Neural cell (in vitro differentiated cells): Measurements from ENCODE around the gene SLIT3. TPM values are rescaled to one million over a fixed set of nuclear protein-coding genes. Genes with fewer than 3 reads are reported as not detected.

Experiments used
- H2AFZ ChIP-seq: fragments of 200-600, 300-800 bp; sonication (generic), shearing (Covaris generic); 2 replicates; pipeline ENCODE4 v1.6.0; 2014; ENCODE audit warnings: low read depth, mild to moderate bottlenecking, antibody characterized with exemption, low read length, moderate library complexity
- H3F3A ChIP-seq: fragments of 200-600 bp; shearing (Covaris generic); 2 replicates; pipeline ENCODE4 v1.6.1; 2016; ENCODE audit warnings: mild to moderate bottlenecking, moderate library complexity, mixed read lengths, antibody characterized with exemption, low read length; ENCODE audit not compliant: insufficient read depth, poor library complexity, severe bottlenecking
- H3K27ac ChIP-seq: fragments of 200-600, 300-800 bp; sonication (generic), shearing (Covaris generic); 2 replicates; pipeline ENCODE4 v1.5.1; 2014; ENCODE audit warnings: mild to moderate bottlenecking, low read length, moderate library complexity
- H3K27me3 ChIP-seq: fragments of 300-800, 200-600 bp; sonication (generic), shearing (Covaris generic); 2 replicates; pipeline ENCODE4 v1.6.0; 2014; ENCODE audit warnings: mild to moderate bottlenecking, low read depth, low read length, moderate library complexity; ENCODE audit not compliant: insufficient read depth
- H3K36me3 ChIP-seq: fragments of 300-800, 200-600 bp; sonication (generic), shearing (Covaris generic); 2 replicates; pipeline ENCODE4 v1.5.1; 2014; ENCODE audit warnings: mild to moderate bottlenecking, antibody characterized with exemption, low read length, moderate library complexity; ENCODE audit not compliant: insufficient read depth
- H3K4me2 ChIP-seq: fragments of 300-800, 200-600 bp; sonication (generic), shearing (Covaris generic); 2 replicates; pipeline ENCODE4 v1.6.0; 2014; ENCODE audit warnings: mild to moderate bottlenecking, low read length
- H3K4me3 ChIP-seq: fragments of 300-800, 200-600 bp; sonication (generic), shearing (Covaris generic); 2 replicates; pipeline ENCODE4 v1.5.1; 2014; ENCODE audit warnings: mild to moderate bottlenecking, low read length, moderate library complexity
- H3K79me2 ChIP-seq: fragments of 200-600 bp; shearing (Covaris generic); replicated peaks from 2 replicates; pipeline ENCODE4 v1.6.0; 2014; ENCODE audit warnings: mild to moderate bottlenecking, low read length, moderate library complexity; ENCODE audit not compliant: insufficient read depth
- H3K9ac ChIP-seq: fragments of 300-800, 200-600 bp; sonication (generic), shearing (Covaris generic); 2 replicates; pipeline ENCODE4 v1.6.1; 2016; ENCODE audit warnings: mild to moderate bottlenecking, low read length, mixed read lengths
- H3K9me2 ChIP-seq: fragments of 200-600 bp; shearing (Covaris generic); 2 replicates; pipeline ENCODE4 v1.6.1; 2016; ENCODE audit warnings: mild to moderate bottlenecking, low read length, mixed read lengths; ENCODE audit not compliant: insufficient read depth
- H3K9me3 ChIP-seq: fragments of 200-600, 300-800 bp; sonication (generic), shearing (Covaris generic); 2 replicates; pipeline ENCODE4 v1.6.1; 2016; ENCODE audit warnings: mild to moderate bottlenecking, mixed run types, low read length, moderate library complexity, mixed read lengths
- H4K20me1 ChIP-seq: fragments of 200-600 bp; shearing (Covaris generic); 2 replicates; pipeline ENCODE4 v1.6.1; 2016; ENCODE audit warnings: mild to moderate bottlenecking, mixed run types; ENCODE audit not compliant: insufficient read depth
- EP300 ChIP-seq: fragments of 450-650 bp; conservative IDR thresholded peaks from 2 replicates; pipeline ENCODE4 v1.6.1; 2014; ENCODE audit warnings: antibody characterized with exemption, mild to moderate bottlenecking, moderate library complexity; ENCODE audit not compliant: poor library complexity, severe bottlenecking
- EZH2 ChIP-seq: fragments of 200-600, 300-800 bp; shearing (Covaris generic), sonication (generic); IDR thresholded peaks from 2 replicates; pipeline ENCODE4 v1.6.1; 2014; ENCODE audit warnings: antibody characterized with exemption, low read length, borderline replicate concordance, mild to moderate bottlenecking; ENCODE audit not compliant: insufficient read depth, poor library complexity, severe bottlenecking
- MXI1 ChIP-seq: fragments of 450-650 bp; conservative IDR thresholded peaks from 2 replicates; pipeline ENCODE4 v1.6.1; 2014; ENCODE audit warnings: antibody characterized with exemption, mild to moderate bottlenecking; ENCODE audit not compliant: poor library complexity, severe bottlenecking
- POLR2AphosphoS5 ChIP-seq: IDR thresholded peaks from 2 replicates; pipeline ENCODE4 v1.6.1; 2012
- RAD21 ChIP-seq: fragments of 450-650 bp; conservative IDR thresholded peaks from 2 replicates; pipeline ENCODE4 v1.6.1; 2014; ENCODE audit warnings: antibody characterized with exemption, mild to moderate bottlenecking, moderate library complexity
- SMC3 ChIP-seq: fragments of 450-650 bp; conservative IDR thresholded peaks from 2 replicates; pipeline ENCODE4 v1.6.1; 2014; ENCODE audit warnings: antibody characterized with exemption, mild to moderate bottlenecking, moderate library complexity; ENCODE audit not compliant: poor library complexity
- TAF1 ChIP-seq: IDR thresholded peaks from 2 replicates; pipeline ENCODE4 v1.6.1; 2012; ENCODE audit warnings: low read depth
- polyA plus RNA-seq: library from polyadenylated mRNA; depleted of rRNA; stranded (reverse); fragments of >200 nt; gene quantifications from 2 replicates; pipeline ENCODE4 v1.2.3, GENCODE V29; 2014
- TF ChIP-seq, protein P1 (sequence below): fragments of 450-650 bp; IDR thresholded peaks from 2 replicates; pipeline ENCODE4 v1.5.1; 2014; ENCODE audit warnings: antibody characterized with exemption, mild to moderate bottlenecking, moderate library complexity; ENCODE audit not compliant: poor library complexity, severe bottlenecking
- TF ChIP-seq, protein P2 (sequence below): IDR thresholded peaks from 2 replicates; pipeline ENCODE4 v1.6.1; 2012; ENCODE audit warnings: borderline replicate concordance

Gene SLIT3
- polyA plus RNA-seq, 1 donor from 2014 or later: 1.2 TPM

DNA sequence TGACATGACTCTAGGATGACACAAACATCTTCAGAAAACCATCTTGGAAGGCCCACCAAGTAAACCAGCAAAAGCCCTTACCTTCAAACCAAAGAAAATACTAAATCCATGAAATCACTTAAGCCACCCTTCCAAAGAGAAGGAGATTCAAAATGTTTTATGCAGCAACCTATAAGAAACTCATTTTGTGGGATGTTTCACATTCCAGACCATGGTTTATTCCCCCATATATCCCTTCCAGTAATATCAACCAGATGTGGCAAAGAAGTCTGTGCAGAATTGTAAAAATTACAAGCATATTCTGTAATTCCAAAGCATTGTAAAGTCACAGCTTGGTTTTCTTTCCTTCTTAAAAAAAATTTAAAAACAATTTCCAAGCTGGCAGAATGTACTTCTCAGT lies 117.4 kb downstream of the SLIT3 start:
- H3K36me3 ChIP-seq: no peaks in the 10 kb centered on the region
- TF ChIP-seq POLR2AphosphoS5: no peak
- TF ChIP-seq, protein P1, sequence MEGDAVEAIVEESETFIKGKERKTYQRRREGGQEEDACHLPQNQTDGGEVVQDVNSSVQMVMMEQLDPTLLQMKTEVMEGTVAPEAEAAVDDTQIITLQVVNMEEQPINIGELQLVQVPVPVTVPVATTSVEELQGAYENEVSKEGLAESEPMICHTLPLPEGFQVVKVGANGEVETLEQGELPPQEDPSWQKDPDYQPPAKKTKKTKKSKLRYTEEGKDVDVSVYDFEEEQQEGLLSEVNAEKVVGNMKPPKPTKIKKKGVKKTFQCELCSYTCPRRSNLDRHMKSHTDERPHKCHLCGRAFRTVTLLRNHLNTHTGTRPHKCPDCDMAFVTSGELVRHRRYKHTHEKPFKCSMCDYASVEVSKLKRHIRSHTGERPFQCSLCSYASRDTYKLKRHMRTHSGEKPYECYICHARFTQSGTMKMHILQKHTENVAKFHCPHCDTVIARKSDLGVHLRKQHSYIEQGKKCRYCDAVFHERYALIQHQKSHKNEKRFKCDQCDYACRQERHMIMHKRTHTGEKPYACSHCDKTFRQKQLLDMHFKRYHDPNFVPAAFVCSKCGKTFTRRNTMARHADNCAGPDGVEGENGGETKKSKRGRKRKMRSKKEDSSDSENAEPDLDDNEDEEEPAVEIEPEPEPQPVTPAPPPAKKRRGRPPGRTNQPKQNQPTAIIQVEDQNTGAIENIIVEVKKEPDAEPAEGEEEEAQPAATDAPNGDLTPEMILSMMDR: no peak
- TF ChIP-seq TAF1: no peak
- no peak for TF ChIP-seq MXI1
- no peak for TF ChIP-seq SMC3
- H2AFZ ChIP-seq: no peak overlapping the region
- no peaks in the 10 kb centered on the region for H4K20me1 ChIP-seq
- no peak overlapping the region for H3K4me2 ChIP-seq
- no peaks in the 10 kb centered on the region for H3K79me2 ChIP-seq
- H3K9me2 ChIP-seq: no peaks in the 10 kb centered on the region
- no peak overlapping the region for H3K27ac ChIP-seq
- H3K9me3 ChIP-seq: no peaks in the 10 kb centered on the region
- H3F3A ChIP-seq: no peaks in the 10 kb centered on the region
- H3K9ac ChIP-seq: no peak overlapping the region
- no peak overlapping the region for H3K4me3 ChIP-seq
- no peaks in the 10 kb centered on the region for H3K27me3 ChIP-seq

DNA sequence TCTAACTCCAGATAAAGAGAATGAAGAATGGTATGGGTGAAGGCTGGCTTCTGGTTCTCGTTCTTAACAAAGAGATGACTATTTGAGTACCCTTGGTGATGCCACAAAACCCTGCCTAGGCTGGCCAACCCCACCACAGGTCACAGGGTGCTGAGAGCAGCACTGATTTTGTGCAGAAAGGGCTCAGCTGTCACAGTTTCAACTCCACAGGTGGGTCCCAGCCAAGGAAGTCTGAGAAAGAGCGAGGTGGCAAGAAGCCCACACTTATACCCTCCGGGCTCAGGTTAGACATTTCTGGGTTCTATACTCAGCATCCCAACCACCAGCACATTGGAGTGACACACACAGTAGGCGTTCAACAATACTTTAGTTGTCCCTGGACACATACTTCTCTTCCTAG lies 118.1 kb downstream of the SLIT3 start:
- no peak overlapping the region for H3K4me3 ChIP-seq
- no peak overlapping the region for H2AFZ ChIP-seq
- H3K79me2 ChIP-seq: no peaks in the 10 kb centered on the region
- H4K20me1 ChIP-seq: no peaks in the 10 kb centered on the region
- H3K27me3 ChIP-seq: no peaks in the 10 kb centered on the region
- no peak for TF ChIP-seq MXI1
- TF ChIP-seq, protein P1: no peak
- TF ChIP-seq RAD21: no peak
- no peak for TF ChIP-seq POLR2AphosphoS5
- H3K9ac ChIP-seq: no peak overlapping the region
- H3F3A ChIP-seq: no peaks in the 10 kb centered on the region
- no peaks in the 10 kb centered on the region for H3K9me3 ChIP-seq
- H3K36me3 ChIP-seq: no peaks in the 10 kb centered on the region
- H3K27ac ChIP-seq: no peak overlapping the region
- H3K4me2 ChIP-seq: no peak overlapping the region
- H3K9me2 ChIP-seq: no peaks in the 10 kb centered on the region

DNA sequence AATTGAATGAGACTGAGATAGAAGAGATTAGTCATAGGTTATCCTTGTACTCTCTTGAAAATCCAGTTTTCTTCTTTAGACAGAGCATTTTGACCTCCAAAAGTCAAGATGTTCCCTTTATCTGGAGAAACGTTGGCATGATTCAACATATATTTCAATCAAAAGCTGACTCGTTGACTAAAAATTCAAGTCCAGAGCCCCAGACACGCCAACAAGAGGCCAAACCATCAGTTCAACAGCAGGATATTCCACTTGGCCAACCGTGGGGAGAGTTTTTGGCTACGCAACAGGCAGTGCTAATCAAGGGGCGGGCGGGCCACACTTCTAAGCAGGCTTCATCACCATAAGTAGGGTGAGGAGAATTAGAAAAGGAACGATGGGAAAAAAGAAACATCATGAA lies 119.1 kb downstream of the SLIT3 start:
- Histone ChIP-seq H3K4me3 (no peak overlapping the region), H4K20me1 (no peaks in the 10 kb centered on the region), H3K9ac (no peak overlapping the region), H3K79me2 (no peaks in the 10 kb centered on the region), H3K4me2 (no peak overlapping the region), H3K9me2 (no peaks in the 10 kb centered on the region), H2AFZ (no peak overlapping the region), H3K27me3 (no peaks in the 10 kb centered on the region), H3F3A (no peaks in the 10 kb centered on the region), H3K36me3 (no peaks in the 10 kb centered on the region), H3K27ac (no peak overlapping the region), H3K9me3 (no peaks in the 10 kb centered on the region)
- TF ChIP-seq TAF1 (no peak), EP300 (no peak), POLR2AphosphoS5 (no peak), SMC3 (no peak), RAD21 (no peak), EZH2 (no peak), MXI1 (no peak)
- TF ChIP-seq, protein P1: no peak
- TF ChIP-seq, protein P2, sequence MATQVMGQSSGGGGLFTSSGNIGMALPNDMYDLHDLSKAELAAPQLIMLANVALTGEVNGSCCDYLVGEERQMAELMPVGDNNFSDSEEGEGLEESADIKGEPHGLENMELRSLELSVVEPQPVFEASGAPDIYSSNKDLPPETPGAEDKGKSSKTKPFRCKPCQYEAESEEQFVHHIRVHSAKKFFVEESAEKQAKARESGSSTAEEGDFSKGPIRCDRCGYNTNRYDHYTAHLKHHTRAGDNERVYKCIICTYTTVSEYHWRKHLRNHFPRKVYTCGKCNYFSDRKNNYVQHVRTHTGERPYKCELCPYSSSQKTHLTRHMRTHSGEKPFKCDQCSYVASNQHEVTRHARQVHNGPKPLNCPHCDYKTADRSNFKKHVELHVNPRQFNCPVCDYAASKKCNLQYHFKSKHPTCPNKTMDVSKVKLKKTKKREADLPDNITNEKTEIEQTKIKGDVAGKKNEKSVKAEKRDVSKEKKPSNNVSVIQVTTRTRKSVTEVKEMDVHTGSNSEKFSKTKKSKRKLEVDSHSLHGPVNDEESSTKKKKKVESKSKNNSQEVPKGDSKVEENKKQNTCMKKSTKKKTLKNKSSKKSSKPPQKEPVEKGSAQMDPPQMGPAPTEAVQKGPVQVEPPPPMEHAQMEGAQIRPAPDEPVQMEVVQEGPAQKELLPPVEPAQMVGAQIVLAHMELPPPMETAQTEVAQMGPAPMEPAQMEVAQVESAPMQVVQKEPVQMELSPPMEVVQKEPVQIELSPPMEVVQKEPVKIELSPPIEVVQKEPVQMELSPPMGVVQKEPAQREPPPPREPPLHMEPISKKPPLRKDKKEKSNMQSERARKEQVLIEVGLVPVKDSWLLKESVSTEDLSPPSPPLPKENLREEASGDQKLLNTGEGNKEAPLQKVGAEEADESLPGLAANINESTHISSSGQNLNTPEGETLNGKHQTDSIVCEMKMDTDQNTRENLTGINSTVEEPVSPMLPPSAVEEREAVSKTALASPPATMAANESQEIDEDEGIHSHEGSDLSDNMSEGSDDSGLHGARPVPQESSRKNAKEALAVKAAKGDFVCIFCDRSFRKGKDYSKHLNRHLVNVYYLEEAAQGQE: no peak
